Parathyroid adenoma (tissue), 2 donors: Measurements from ENCODE around the gene C5orf47.

Experiments
- H2AFZ ChIP-seq: fragments of 300-600 bp; sonication (generic); one replicate; pipeline ENCODE4 v1.7.0; 2017; ENCODE audit warnings: antibody characterized with exemption, mild to moderate bottlenecking
- H3K27ac ChIP-seq: fragments of 300-600 bp; sonication (generic); one replicate; pipeline ENCODE4 v1.7.0; 2017
- H3K27me3 ChIP-seq: fragments of 300-600 bp; sonication (generic); one replicate; pipeline ENCODE4 v1.7.0; 2017; ENCODE audit warnings: low read length; ENCODE audit not compliant: control insufficient read depth, insufficient read depth
- H3K36me3 ChIP-seq: fragments of 300-600 bp; sonication (generic); one replicate; pipeline ENCODE4 v1.7.0; 2017; ENCODE audit warnings: low read length; ENCODE audit not compliant: control insufficient read depth, insufficient read depth
- H3K4me1 ChIP-seq: fragments of 300-600 bp; sonication (generic); one replicate; pipeline ENCODE4 v1.7.0; 2017; ENCODE audit warnings: control low read depth
- H3K4me2 ChIP-seq: fragments of 300-600 bp; sonication (generic); one replicate; pipeline ENCODE4 v1.7.0; 2017; ENCODE audit warnings: low read length
- H3K4me3 ChIP-seq: fragments of 300-600 bp; sonication (generic); one replicate; pipeline ENCODE4 v1.7.0; 2017; ENCODE audit warnings: low read depth, low read length
- H3K79me2 ChIP-seq: fragments of 300-600 bp; sonication (generic); one replicate; pipeline ENCODE4 v1.7.0; 2017; ENCODE audit warnings: control low read depth
- H3K9ac ChIP-seq: fragments of 300-600 bp; sonication (generic); one replicate; pipeline ENCODE4 v1.7.0; 2017; ENCODE audit warnings: mild to moderate bottlenecking
- H3K9me3 ChIP-seq: fragments of 300-600 bp; sonication (generic); one replicate; pipeline ENCODE4 v1.7.0; 2017; ENCODE audit warnings: low read length; ENCODE audit not compliant: control insufficient read depth
- CTCF ChIP-seq: fragments of 300-600 bp; sonication (generic); IDR thresholded peaks from one replicate; pipeline ENCODE4 v1.7.0; 2017; ENCODE audit warnings: antibody characterized with exemption, mild to moderate bottlenecking
- donor health status: primary hyperparathyroidism.

Gene C5orf47

GRCh38 chr5:173988554-173989431 is at the start of gene C5orf47:
TSS of gene C5orf47 (plus strand) at chr5:173989170. CDS start at chr5:173989264, 94 bp downstream.
- Histone ChIP-seq H3K9me3 (no peaks in the 10 kb centered on the region), H3K27me3 (no peaks in the 10 kb centered on the region), H3K36me3 (no peaks in the 10 kb centered on the region), H2AFZ (no peak within 1 kb of the TSS), H3K9ac (no peak within 1 kb of the TSS), H3K27ac (no peak within 1 kb of the TSS), H3K4me3 (no peak within 1 kb of the TSS), H3K4me2 (no peak within 1 kb of the TSS), H3K4me1 (no peaks in the 10 kb centered on the region), H3K79me2 (no peaks in the 10 kb centered on the region)
- TF ChIP-seq CTCF = no peak

- Histone ChIP-seq H3K4me2 (no peak overlapping the region), H3K9ac (no peak overlapping the region), H3K27ac (no peak overlapping the region), H3K79me2 (peaks cover 18% of the 10 kb centered on the region), H3K4me3 (no peak overlapping the region), H3K36me3 (no peaks in the 10 kb centered on the region), H3K9me3 (no peaks in the 10 kb centered on the region), H3K4me1 (peaks cover 29% of the 10 kb centered on the region), H2AFZ (no peak overlapping the region), H3K27me3 (no peaks in the 10 kb centered on the region)
- TF ChIP-seq CTCF = no peak
Observed at GRCh38 chr5:173940269-173940668, 48.7 kb upstream of the C5orf47 start.

GRCh38 chr5:173941102-173941501 is 47.9 kb upstream of the C5orf47 start:
- Histone ChIP-seq H3K9ac (no peak overlapping the region), H3K36me3 (no peaks in the 10 kb centered on the region), H3K79me2 (peaks cover 19% of the 10 kb centered on the region), H2AFZ (no peak overlapping the region), H3K4me3 (no peak overlapping the region), H3K4me2 (no peak overlapping the region), H3K27ac (no peak overlapping the region), H3K27me3 (no peaks in the 10 kb centered on the region), H3K9me3 (no peaks in the 10 kb centered on the region), H3K4me1 (peaks cover 29% of the 10 kb centered on the region)
- TF ChIP-seq CTCF = no peak

- no peak overlapping the region for H2AFZ ChIP-seq
- H3K4me2 ChIP-seq = no peak overlapping the region
- no peak for TF ChIP-seq CTCF
- no peak overlapping the region for H3K4me3 ChIP-seq
- peak overlapping the region; percentile 13 for H3K27ac ChIP-seq
- H3K4me1 ChIP-seq = peaks cover 26% of the 10 kb centered on the region
- H3K9me3 ChIP-seq = no peaks in the 10 kb centered on the region
- H3K27me3 ChIP-seq = no peaks in the 10 kb centered on the region
- peaks cover 22% of the 10 kb centered on the region for H3K79me2 ChIP-seq
- H3K9ac ChIP-seq = no peak overlapping the region
- no peaks in the 10 kb centered on the region for H3K36me3 ChIP-seq
Observed at GRCh38 chr5:173941758-173942401, 47.1 kb upstream of the C5orf47 start.
